Trophoblast cell (in vitro differentiated cells and primary cell): Measurements from ENCODE around the gene MYT1.
"Not testable (repeated sequence)": the region's sequence is repeated elsewhere in the genome, so short reads cannot be mapped to it uniquely, and the experiment has no call there.

Source experiments
- DNase-seq, 2 donors: peaks; one replicate each; pipeline ENCODE4 v3.0.0-alpha.2; 2016
- H2AFZ ChIP-seq: 2 replicates; pipeline ENCODE4 v1.6.1; 2013; ENCODE audit warnings: low read length, moderate library complexity, mild to moderate bottlenecking; ENCODE audit not compliant: insufficient read depth, poor library complexity
- H2AK5ac ChIP-seq: 2 replicates; pipeline ENCODE4 v1.6.1; 2013; ENCODE audit warnings: mild to moderate bottlenecking, low read length
- H2BK120ac ChIP-seq: 2 replicates; pipeline ENCODE4 v1.6.1; 2013; ENCODE audit warnings: low read length, mild to moderate bottlenecking, moderate library complexity; ENCODE audit not compliant: insufficient read depth, poor library complexity
- H2BK12ac ChIP-seq: 2 replicates; pipeline ENCODE4 v1.6.1; 2013; ENCODE audit warnings: mild to moderate bottlenecking, low read length, moderate library complexity
- H2BK5ac ChIP-seq: 2 replicates; pipeline ENCODE4 v1.6.1; 2013; ENCODE audit warnings: low read length, low read depth, moderate library complexity, mild to moderate bottlenecking; ENCODE audit not compliant: poor library complexity
- H3K14ac ChIP-seq: 2 replicates; pipeline ENCODE4 v1.6.1; 2013; ENCODE audit warnings: mild to moderate bottlenecking, low read length
- H3K18ac ChIP-seq: 2 replicates; pipeline ENCODE4 v1.6.1; 2013; ENCODE audit warnings: mild to moderate bottlenecking, low read length
- H3K23ac ChIP-seq: 2 replicates; pipeline ENCODE4 v1.6.1; 2013; ENCODE audit warnings: low read length
- H3K27ac ChIP-seq: 2 replicates; pipeline ENCODE4 v1.5.1; 2013; ENCODE audit warnings: low read depth, mild to moderate bottlenecking, inconsistent platforms, low read length, moderate library complexity
- H3K27me3 ChIP-seq: 2 replicates; pipeline ENCODE4 v1.6.1; 2013; ENCODE audit warnings: inconsistent platforms, mild to moderate bottlenecking, low read length, moderate library complexity; ENCODE audit not compliant: insufficient read depth
- H3K36me3 ChIP-seq, 2 experiments: 1 replicate in 1 of 2; 2 replicates in 1 of 2; pipeline ENCODE4 v1.6.1; 2013; ENCODE audit warnings: low read length in 2 of 2, mild to moderate bottlenecking in 2 of 2, moderate library complexity in 1 of 2; ENCODE audit not compliant: insufficient read depth in 2 of 2, control insufficient read depth in 1 of 2
- H3K4ac ChIP-seq: 2 replicates; pipeline ENCODE4 v1.6.1; 2013; ENCODE audit warnings: low read depth, mild to moderate bottlenecking, low read length, moderate library complexity
- H3K4me1 ChIP-seq, 2 experiments: 1 replicate in 1 of 2; 2 replicates in 1 of 2; pipeline ENCODE4 v1.6.1; 2013; ENCODE audit warnings: low read length in 2 of 2, mild to moderate bottlenecking in 2 of 2, moderate library complexity in 1 of 2; ENCODE audit not compliant: insufficient read depth in 2 of 2, control insufficient read depth in 1 of 2
- H3K4me2 ChIP-seq: 2 replicates; pipeline ENCODE4 v1.6.1; 2013; ENCODE audit warnings: inconsistent platforms, mild to moderate bottlenecking, low read length, moderate library complexity
- H3K4me3 ChIP-seq: 2 replicates; pipeline ENCODE4 v1.5.1; 2013; ENCODE audit warnings: mild to moderate bottlenecking, low read depth, low read length, inconsistent platforms
- H3K79me1 ChIP-seq: one replicate; pipeline ENCODE4 v1.6.1; 2013; ENCODE audit warnings: low read length
- H3K79me2 ChIP-seq: 2 replicates; pipeline ENCODE4 v1.6.1; 2013; ENCODE audit warnings: low read length, mild to moderate bottlenecking; ENCODE audit not compliant: control insufficient read depth, insufficient read depth, poor library complexity
- H3K9ac ChIP-seq: 2 replicates; pipeline ENCODE4 v1.6.1; 2013; ENCODE audit warnings: mild to moderate bottlenecking, low read length
- H3K9me3 ChIP-seq: 2 replicates; pipeline ENCODE4 v1.6.1; 2013; ENCODE audit warnings: low read depth, mild to moderate bottlenecking, control low read depth, inconsistent platforms, low read length; ENCODE audit not compliant: insufficient read depth
- H4K12ac ChIP-seq: 2 replicates; pipeline ENCODE4 v1.6.1; 2013; ENCODE audit warnings: low read depth, mild to moderate bottlenecking, low read length, moderate library complexity
- H4K8ac ChIP-seq: 2 replicates; pipeline ENCODE4 v1.6.1; 2013; ENCODE audit warnings: low read depth, mild to moderate bottlenecking, low read length, moderate library complexity
- H4K91ac ChIP-seq: one replicate; pipeline ENCODE4 v1.6.1; 2013; ENCODE audit warnings: low read depth, mild to moderate bottlenecking, low read length, moderate library complexity
- WGBS: extraction: QIAGEN DNeasy Blood & Tissue Kit; methylation state at CpG from one replicate; pipeline ENCODE4 v1.1.7; 2013; ENCODE audit warnings: missing lambda C conversion rate; ENCODE audit not compliant: insufficient read length, insufficient coverage; ENCODE audit errors: extremely low coverage; 5-methylcytosine and 5-hydroxymethylcytosine counted together

MYT1 gene

GRCh38 chr20:64185276-64185900 lies 21.1 kb downstream of the MYT1 start:
- no peak overlapping the region for H2AK5ac ChIP-seq
- no peak overlapping the region for H3K18ac ChIP-seq
- H3K23ac ChIP-seq, result no peak overlapping the region
- no CpG with 5 or more reads among the region's 9 CpGs for WGBS
- no peak overlapping the region for H2BK12ac ChIP-seq
- no peak overlapping the region for H2BK5ac ChIP-seq
- DNase-seq, result no peak
- H3K36me3 ChIP-seq, result no peaks in the 10 kb centered on the region
- H4K8ac ChIP-seq, result no peak overlapping the region
- no peak overlapping the region for H4K12ac ChIP-seq
- no peaks in the 10 kb centered on the region for H3K27me3 ChIP-seq
- no peak overlapping the region for H3K4me2 ChIP-seq
- H3K79me2 ChIP-seq, result no peaks in the 10 kb centered on the region
- no peak overlapping the region for H3K27ac ChIP-seq
- H3K9ac ChIP-seq, result no peak overlapping the region
- peaks cover 0 to 2% of the 10 kb centered on the region in 2 experiments for H3K4me1 ChIP-seq
- no peak overlapping the region for H3K14ac ChIP-seq
- no peak overlapping the region for H2AFZ ChIP-seq
- H3K4me3 ChIP-seq, result no peak overlapping the region
- no peaks in the 10 kb centered on the region for H3K79me1 ChIP-seq
- no peak overlapping the region for H2BK120ac ChIP-seq
- H4K91ac ChIP-seq, result no peak overlapping the region
- peaks cover 12% of the 10 kb centered on the region for H3K9me3 ChIP-seq
- no peak overlapping the region for H3K4ac ChIP-seq

GRCh38 chr20:64186071-64186598 lies 21.9 kb downstream of the MYT1 start:
- Histone ChIP-seq H3K4me3 (no peak overlapping the region), H2AFZ (no peak overlapping the region), H4K8ac (no peak overlapping the region), H3K9me3 (peaks cover 12% of the 10 kb centered on the region), H3K18ac (no peak overlapping the region), H3K79me1 (no peaks in the 10 kb centered on the region), H4K91ac (no peak overlapping the region), H3K4me1 (peaks cover 0 to 2% of the 10 kb centered on the region in 2 experiments), H3K14ac (no peak overlapping the region), H2BK120ac (no peak overlapping the region), H2AK5ac (no peak overlapping the region), H3K36me3 (no peaks in the 10 kb centered on the region), H3K27ac (no peak overlapping the region), H2BK5ac (no peak overlapping the region), H3K9ac (no peak overlapping the region), H3K4me2 (no peak overlapping the region), H3K79me2 (no peaks in the 10 kb centered on the region), H3K4ac (no peak overlapping the region), H2BK12ac (no peak overlapping the region), H3K27me3 (no peaks in the 10 kb centered on the region), H4K12ac (no peak overlapping the region), H3K23ac (no peak overlapping the region)
- WGBS, result no CpG with 5 or more reads among the region's 13 CpGs
- DNase-seq, result no peak

GRCh38 chr20:64187213-64187612 lies 23.0 kb downstream of the MYT1 start:
- H2BK12ac ChIP-seq, H2BK120ac ChIP-seq, H4K91ac ChIP-seq, H2AK5ac ChIP-seq, H3K14ac ChIP-seq, H3K4me3 ChIP-seq, H3K23ac ChIP-seq, H3K4me2 ChIP-seq, H3K4me1 ChIP-seq, H3K36me3 ChIP-seq, H3K18ac ChIP-seq, H3K27ac ChIP-seq, H3K79me2 ChIP-seq, DNase-seq, H2BK5ac ChIP-seq, H2AFZ ChIP-seq, H3K9ac ChIP-seq, H4K12ac ChIP-seq, H3K4ac ChIP-seq, H3K79me1 ChIP-seq, H3K27me3 ChIP-seq, H4K8ac ChIP-seq: not testable (repeated sequence)
- peaks cover 11% of the 10 kb centered on the region for H3K9me3 ChIP-seq
- no CpG with 5 or more reads among the region's 24 CpGs for WGBS

- no CpG with 5 or more reads among the region's 4 CpGs for WGBS
These were observed 23.8 kb downstream of the MYT1 start for GRCh38 chr20:64188091-64188490.

More at GRCh38 chr20:64188091-64188490, 23.8 kb downstream of the MYT1 start:
- H2BK5ac ChIP-seq, result no peak overlapping the region
- H3K36me3 ChIP-seq, result no peaks in the 10 kb centered on the region
- no peak overlapping the region for H3K14ac ChIP-seq
- H3K79me1 ChIP-seq, result no peaks in the 10 kb centered on the region
- H2AFZ ChIP-seq, result no peak overlapping the region
- H3K18ac ChIP-seq, result no peak overlapping the region
- H3K9ac ChIP-seq, result no peak overlapping the region
- H3K23ac ChIP-seq, result no peak overlapping the region
- H4K91ac ChIP-seq, result no peak overlapping the region
- H3K27me3 ChIP-seq, result no peaks in the 10 kb centered on the region
- H3K9me3 ChIP-seq, result peaks cover 10% of the 10 kb centered on the region
- no peak overlapping the region for H3K4ac ChIP-seq
- no peak for DNase-seq
- H2AK5ac ChIP-seq, result no peak overlapping the region
- H3K4me1 ChIP-seq, result peaks cover 0 to 2% of the 10 kb centered on the region in 2 experiments
- H4K12ac ChIP-seq, result no peak overlapping the region
- H2BK120ac ChIP-seq, result no peak overlapping the region
- no peak overlapping the region for H3K4me2 ChIP-seq
- H2BK12ac ChIP-seq, result no peak overlapping the region
- H3K79me2 ChIP-seq, result no peaks in the 10 kb centered on the region
- no peak overlapping the region for H3K27ac ChIP-seq
- H4K8ac ChIP-seq, result no peak overlapping the region
- H3K4me3 ChIP-seq, result no peak overlapping the region
